Measurements from ENCODE around the gene LANCL3.

GRCh38 chrX:37686996-37687395 lies 115.5 kb downstream of the LANCL3 start:
- TF ChIP-seq CTCF (IDR thresholded peaks at IDR 0.05) (no peak), SIN3A (IDR thresholded peaks at IDR 0.05; ENCODE audit: borderline replicate concordance, insufficient read depth, low read depth, low read length) (no peak), POLR2AphosphoS5 (IDR thresholded peaks at IDR 0.05; ENCODE audit: low read depth, low read length) (no peak)

Measured in Panc1 (cell line).